ENCODE results near the gene LRRC2.
"Not testable (repeated sequence)": the region's sequence is repeated elsewhere in the genome, so short reads cannot be mapped to it uniquely, and the experiment has no call there.

The LRRC2 gene

DNA sequence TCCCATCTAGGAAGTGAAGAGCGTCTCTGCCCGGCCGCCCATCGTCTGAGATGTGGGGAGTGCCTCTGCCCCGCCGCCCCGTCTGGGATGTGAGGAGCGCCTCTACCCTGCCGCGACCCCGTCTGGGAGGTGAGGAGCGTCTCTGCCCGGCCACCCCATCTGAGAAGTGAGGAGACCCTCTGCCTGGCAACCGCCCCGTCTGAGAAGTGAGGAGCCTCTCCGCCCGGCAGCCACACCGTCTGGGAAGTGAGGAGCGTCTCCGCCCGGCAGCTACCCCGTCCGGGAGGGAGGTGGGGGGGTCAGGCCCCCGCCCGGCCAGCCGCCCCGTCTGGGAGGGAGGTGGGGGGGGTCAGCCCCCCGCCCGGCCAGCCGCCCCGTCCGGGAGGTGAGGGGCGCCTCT, 71.6 kb downstream of the LRRC2 start:
- DNase-seq: not testable (repeated sequence)

DNA sequence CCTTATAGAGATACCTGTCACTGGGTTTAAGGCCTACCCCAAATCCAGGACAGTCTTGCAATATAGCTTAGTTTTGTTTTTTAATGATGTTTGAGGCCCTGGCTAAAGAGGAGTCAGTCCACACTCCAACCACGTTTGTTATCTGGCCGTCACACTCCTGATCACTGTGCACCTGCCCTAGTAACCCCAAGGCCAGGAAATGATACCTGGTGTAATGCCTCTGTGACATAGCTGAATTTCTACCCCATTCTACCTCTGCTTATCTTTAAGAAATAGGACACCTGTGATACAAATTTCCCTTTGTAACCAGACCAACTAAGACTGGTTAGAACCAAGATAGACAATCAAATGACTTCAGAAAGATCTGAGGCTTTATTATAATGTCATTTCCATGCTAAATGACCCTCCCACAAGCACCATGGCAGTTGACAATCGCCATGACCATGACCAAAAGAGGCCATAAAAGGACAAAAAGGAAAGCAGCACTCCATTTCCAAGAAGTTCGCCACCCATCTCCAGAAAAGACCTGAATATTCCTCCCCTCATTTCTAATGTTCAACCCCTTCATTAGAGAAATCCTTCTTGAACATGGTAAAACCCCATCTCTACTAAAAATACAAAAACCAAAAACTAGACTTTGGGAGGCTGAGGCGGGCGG, 73.1 kb downstream of the LRRC2 start:
- no peak for DNase-seq

DNA sequence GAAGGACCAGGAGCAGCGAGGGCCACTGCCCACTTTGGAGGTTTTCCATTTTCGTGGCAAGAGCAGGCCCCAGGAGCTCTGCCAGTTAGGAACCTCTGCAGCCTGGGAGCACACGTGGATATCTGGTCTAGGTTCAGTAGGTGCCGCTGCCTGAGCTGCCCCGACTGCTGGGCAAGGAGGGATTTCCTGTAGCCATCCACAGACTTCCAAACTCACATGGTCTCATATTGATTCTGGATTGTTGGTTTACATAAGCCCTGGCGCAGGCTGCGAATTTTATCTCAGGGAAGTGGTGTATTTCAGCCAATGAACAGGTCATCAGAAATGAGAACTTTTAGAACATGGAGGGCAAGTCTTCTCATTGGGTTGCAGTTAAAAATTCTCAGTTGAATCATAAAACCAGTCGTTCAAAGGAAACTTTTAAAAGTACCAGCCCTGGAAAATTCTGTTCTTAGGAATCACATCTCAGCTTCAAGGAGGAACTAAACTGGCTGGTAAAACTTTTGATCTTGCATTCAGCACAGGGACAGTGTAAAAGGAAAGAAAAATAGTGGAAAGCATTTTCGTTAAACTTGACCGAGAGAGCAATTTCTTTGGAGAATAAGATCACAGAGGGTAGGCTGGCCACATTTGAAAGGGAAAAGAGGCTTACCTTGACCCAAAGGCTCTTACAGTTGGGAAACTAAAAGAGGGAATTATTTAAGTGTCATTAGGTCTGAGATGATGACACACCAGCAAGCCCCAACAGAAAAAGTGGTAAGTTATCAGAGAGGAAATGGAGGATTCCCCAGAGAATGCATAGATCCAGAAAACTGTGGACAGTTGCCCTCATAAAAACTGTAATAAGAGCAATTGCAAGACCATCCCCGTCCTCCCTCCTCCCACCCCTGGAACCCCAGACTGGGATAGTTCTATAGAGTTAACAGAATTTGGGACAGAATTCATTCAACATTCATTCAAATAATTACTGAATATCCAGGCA, 74.7 kb downstream of the LRRC2 start:
- DNase-seq: no peak

DNA sequence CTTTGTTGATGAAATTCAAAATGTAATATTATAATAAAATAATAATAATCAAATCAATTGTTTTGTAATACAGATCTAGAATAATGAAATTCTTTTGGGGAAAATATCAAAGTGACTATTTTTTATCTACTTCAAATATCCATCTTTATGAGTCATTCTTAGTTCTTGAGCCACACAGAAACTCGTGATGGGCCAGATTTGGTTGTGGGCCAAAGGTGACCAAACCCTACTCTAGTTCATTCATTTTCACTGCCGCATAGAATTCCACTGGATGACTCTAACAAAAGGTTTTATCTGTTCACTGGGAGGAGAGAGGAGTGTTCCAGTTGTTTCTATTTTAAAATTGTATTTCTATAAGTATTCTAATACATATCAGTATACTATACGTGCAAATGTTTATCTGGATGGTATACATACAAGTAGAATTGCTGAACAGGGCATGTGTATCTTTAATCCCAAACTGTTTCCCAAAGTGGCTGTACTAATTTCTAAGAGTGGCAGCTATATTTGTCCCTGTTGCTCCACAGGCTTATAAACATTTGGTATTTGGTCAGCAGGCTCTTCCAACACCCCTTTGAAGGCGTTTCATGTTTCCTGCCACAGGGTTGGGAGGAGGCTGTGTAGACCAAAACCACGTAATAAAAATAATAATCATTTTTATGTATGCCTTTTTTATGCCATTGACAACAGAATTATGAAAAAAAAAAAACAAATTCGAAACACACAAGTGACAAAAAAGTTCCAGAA, 75.6 kb downstream of the LRRC2 start:
- DNase-seq: no peak

DNA sequence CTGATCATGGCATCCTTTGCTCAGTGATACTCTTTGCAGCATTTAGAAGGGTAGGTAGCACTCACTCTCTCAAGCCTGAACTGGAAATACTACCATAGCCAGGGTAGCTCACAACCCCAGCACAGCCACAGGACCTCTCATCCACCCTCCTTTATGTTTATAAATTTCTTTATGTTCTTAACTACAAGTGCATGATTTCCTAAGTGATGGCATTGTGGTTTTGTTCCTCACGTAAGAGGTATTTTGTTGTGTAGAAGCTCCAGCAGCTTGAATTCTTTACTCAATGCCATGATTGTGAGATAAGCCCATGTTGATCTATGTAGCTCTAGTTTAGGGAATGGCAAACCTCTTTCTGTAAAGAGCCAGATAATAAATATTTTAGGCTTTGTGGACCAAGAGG, 76.2 kb downstream of the LRRC2 start:
- no peak for DNase-seq

DNA sequence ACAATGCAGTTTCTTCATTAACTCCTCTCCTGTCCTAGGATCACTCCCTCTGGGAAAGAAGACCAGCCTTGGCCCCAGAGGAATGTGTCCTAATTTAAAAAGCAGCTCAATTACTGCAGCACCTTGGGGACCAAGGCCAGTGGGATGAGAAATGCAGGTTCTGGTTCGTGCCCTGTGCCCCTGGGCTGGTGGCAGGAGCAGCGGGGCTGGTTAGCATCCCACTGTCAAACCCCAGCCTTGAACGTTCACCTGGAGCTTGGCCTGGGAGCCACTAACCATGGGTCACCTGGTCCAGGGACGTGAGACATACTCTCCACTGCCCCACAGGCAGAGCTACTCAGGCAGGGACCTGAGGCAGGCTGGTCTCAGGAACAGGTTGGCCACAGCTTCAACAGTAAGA, 76.7 kb downstream of the LRRC2 start:
- no peak for DNase-seq

DNA sequence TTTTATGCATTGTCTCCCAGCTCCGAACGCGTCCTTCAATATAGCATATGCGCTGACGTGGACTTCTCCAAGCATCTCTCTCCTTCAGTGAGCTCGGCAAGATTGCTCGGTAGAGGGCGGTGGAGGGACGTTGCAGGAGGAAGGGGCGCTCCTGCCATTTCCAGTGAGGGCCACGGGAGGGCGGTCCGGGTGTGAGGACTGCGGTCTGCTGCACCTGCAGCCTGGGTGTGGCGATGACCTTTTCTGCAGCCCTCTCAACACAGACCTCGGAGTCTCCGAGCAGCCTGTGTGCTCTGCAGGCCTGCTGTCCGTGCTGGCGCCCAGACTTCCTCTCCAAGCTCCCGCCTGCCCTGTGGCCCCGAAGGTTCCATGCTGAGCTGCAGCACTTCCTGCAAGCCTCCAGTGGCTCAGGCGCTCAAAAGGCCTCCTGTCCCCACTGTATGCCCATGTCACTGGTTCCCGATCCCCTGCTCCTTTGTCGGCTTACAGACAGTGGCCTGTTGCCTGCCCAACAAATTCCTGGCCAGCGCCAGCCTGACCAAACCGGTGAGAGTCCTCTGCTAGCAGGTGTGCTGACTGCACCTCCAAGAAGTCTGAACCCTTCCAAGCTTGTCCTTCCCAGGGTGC, 77.3 kb downstream of the LRRC2 start:
- DNase-seq: peak; percentile 93

DNA sequence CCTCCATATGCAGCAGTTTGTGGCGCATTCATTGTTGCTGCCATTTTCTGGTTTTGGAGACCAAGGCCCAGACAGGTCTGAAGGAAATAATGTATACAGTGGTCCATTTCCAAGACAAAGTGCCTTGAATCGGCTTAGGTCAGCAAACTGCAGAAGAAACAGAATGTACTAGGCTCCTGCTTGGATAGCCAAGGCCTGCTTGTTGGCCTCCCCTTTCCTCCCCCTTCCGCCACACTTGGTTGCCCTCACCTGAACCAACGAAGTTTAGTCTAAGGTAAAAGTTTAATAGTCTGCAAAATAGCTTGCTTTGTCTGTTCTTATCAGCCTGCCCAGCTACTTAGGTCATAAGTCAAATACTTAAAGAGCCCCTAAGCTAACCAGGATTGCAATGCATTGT, 80.3 kb downstream of the LRRC2 start:
- DNase-seq: no peak

DNA sequence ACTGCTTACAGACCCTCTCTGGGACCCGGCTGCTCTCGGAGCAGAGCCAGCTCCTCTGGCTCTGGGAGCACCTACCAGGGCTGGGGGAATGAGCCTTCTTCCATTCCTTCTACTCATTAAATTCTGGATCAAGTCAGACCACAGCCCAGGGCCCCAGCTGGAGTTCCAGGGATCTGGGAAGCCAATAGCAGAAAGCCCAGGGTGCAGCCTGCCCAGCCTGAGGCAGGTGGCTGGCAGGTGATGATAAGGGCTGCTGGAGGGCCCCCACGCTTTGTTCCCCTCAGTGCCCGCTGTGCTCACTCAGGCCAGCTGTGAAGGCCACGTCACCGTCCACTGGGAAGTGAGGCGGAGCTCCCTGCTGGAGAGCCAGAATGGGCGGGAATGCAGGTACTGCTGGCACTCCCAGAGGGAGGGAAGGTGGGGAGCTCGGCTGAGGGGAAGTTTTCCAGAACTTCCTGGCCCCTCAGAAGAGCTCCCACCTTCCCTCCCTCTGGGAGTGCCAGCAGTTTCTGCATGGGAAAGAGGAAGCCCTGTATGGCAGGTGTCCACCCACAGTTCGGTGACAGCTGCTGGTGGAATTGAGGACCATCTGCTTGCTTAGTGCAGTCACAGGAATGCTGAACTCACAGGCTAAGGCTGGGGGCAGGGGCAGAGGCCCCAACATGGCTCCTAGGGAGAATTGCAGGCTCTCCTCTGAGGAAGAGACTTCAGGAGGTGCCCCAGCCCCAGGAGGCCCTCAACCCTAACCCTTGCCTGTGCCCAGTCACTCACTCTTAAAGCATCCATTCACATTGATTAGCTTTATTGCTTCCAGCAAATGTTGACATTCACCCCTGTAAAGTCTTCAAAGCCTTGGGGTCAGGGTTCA, 81.0 kb downstream of the LRRC2 start:
- peak; percentile 82 for DNase-seq

DNA sequence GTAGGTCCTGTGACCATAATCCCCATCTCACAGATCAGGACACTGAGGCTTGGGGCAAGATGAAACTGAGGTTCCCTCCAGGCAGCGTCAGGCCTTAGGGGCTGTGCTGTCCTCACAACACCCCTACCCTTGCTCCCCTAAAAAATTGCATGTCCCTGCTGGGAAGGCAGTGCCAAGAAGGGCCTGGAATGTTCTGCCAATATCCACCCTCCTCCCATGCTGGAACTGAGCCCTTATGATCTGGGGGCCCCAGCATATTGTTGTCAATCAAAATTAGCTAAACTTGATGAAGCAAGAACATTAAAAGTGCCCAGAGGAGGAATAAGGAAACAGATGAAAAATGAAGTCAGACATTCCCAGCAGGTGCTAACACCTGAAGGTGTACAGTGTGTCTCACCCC, 81.7 kb downstream of the LRRC2 start:
- no peak for DNase-seq

DNA sequence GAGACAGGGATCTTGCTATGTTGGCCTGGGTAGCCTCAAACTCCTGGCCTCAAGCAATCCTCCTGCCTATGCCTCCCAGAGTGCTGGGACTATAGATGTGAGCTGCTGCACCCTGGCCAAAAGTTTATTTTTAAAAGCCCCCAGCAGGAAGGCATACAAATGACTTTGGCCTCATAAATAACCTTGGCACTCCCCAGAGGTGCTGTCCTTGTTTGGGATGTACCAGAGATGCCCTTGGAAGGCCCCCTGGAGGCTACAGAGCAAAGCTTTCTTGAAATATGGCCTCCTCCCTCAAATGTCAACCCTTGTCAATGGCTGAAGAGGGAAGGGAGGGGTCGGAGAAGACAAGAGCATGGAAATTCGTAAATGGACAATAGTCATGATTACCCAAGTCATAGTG, 82.3 kb downstream of the LRRC2 start:
- DNase-seq: no peak

DNA sequence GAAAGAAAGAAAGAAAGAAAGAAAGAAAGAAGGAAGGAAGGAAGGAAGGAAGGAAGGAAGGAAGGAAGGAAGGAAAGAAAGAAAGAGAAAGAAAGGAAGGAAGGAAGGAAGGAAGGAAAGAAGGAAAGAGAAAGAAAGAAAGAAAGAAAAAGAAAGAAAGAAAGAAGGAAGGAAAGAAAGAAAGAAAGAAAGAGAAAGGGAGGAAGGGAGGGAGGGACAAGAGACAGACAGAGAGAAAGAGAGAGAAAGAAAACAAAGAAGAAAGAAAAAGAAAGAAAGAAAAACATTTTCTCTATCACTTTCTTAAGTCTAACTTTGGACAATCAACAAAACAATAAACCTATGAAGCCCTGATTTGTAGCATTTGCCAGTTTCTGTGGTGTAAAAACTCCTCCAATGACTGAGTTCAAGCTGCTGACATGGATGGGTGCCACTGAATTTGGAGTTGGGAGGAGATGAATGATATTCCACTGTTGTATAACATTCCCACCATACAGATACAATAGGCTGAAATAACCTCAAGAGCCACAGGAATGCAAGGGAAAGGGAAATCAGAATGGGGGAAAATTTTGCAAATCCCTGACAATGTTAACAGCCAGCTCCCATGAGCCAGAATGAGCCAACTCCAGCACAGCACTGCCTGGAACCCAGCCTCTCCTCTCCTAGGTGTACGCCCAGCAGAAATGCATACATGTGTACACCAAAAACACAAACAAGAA, 83.3 kb downstream of the LRRC2 start:
- DNase-seq: no peak

DNA sequence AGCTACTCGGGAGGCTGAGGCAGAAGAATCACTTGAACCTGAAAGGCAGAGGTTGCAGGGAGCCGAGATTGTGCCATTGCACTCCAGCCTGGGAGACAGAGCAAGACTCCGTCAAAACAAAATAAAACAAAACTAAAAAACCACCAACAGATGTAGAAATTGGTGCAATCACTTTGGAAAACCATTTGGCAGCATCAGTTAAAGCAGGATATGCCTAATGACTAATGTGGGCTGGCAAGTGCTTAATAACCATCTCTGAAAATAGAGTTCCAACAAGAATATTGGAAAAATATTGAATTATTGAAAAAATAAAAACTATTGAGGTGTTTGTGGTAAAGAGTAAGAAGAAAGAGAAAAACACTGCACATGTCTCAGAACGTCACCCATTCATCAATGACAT, 84.5 kb downstream of the LRRC2 start:
- no peak for DNase-seq

DNA sequence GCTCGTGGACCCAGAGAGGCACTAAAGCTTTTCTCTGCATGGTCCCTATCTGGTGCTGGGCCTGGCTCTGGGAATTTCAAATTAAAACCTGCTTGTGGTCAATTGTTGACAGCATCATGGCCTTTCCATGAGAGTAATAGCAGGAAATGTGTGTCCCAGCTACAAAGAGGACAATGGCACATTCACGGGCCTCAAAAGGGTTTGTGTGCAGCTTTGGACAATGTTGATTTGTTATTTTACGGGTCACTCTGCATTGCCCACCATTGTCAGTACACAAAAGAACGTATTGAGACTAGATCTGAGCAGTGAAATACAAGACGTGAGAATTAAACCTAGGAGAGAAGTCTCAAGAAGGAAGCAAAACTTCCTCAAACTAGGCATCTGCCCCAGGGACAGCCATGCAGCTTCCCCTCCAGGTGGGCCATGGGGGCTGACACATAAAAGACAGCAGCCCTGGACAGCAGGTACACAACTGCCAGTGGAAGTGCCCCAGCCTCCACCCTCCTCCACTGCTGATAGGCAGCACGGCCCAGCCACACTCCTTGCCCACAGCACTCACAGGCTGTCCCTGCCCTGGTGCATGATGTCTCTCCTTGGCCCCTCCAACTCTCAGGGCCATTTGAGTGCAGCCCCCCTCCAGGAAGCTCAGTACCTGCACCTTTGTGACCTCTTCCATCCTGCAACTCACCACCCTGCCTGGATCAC, 85.5 kb downstream of the LRRC2 start:
- DNase-seq: no peak

DNA sequence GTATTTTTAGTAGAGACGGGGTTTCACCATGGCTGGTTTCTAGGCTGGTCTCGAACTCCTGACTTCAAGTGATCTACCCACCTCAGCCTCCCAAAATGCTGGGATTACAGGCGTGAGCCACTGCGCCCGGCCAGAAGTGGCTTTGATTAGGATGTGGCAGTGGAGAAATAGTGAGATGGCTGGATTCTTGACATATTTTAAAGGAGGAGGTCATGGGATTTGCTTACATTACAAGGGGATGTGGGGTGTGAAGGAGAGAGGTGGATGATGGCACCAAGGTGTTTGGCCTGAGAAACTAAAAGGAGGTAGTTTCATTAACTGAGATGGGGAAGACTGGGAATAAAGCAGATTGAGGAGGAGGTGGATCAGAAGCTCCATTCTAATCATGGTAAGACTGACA, 86.4 kb downstream of the LRRC2 start:
- DNase-seq: no peak

DNA sequence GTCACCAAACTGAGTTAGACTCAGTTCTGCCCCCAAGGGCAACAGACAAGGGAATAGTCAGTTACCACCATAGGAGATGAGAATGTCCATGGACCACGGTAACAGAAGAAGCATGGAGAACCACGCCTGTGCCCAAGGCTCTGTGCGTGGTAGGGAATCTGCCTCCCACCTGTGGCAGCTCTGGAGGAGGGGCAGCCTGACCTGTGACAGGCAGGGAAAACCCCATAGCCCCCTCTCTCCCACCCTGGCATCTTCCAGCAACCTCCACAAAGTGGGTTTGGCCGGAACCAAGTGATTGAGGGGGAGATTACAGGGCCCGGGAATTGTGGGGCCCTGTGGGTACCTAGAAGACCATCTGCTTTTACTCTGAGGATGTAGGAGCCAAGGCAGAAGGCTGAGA, 87.1 kb downstream of the LRRC2 start:
- no peak for DNase-seq

DNA sequence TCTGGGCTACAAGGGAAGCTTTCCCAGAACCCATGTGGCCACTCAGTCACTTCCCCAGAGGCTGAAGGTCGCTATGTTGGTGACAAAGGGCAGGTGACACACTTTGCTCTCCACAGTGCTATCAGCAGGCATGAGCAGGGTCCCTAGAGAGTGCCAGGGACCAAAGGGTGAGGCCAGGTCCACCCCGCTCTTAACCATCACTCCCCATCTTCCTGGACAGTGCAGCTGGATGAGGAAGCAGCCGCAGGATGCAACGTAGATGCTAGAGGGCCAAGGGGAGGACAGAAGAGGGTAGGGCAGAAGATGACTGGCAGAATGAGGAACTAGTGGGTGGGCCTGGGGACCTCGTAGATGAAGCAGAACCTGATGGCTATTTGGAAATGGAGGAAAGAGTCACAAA, 87.8 kb downstream of the LRRC2 start:
- DNase-seq: no peak

DNA sequence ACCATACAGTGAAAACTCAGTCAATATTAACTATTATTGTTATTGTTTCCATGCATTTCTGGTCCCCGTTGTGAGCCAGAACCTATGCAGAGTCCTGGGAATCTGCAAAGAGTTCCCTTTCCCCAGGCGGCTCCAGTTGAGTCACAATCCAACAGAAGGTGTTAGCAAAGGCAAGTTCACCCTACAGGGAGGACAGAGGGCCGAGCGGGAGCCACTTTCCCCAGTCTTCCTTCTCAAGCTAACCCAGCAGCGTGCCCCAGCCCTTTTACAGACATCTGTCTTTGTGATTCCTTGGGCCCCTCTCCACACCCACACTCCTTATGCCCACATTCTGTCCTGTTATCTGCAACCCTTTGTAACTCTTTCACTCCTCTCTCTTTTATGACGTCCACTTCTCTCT, 88.3 kb downstream of the LRRC2 start:
- no peak for DNase-seq

DNA sequence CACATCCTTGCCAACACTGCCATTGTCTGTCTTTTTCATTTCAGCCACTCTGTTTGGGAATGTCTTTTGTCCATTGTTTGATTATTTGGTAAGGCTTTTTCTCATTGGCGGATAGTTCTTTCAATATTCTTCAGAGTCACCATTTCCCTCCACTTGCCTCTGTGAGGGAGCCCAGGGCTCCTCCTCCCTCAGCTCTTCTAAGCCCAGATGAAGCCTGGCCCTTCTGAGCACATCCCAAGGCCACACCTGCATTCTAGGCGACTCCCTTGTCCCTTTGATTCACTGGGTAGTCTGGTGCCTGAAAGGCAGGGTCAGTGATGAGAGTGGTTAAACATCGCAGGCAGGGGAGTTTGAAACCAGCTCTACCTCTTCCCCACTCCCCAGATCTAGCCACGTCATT, 89.0 kb downstream of the LRRC2 start:
- DNase-seq: no peak

DNA sequence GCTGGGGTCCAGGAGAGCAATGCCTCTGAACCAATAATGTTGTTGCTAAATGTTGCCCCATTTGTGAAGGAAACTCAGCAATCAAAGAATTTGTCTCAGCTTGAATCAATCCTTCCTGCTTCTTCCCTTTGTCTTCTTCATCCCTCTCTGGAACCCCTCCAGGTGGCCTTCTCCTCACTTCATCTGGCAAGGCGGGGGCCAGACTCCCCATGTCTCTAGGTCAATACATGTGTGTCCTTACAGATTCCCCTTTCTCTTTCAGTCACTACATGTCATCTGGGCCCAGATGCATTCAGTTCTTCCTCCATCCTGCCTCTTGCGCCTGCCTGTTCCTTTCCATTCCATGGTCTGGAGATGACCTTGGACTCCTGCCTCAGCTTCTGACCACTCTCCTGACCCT, 93.4 kb downstream of the LRRC2 start:
- no peak for DNase-seq

DNA sequence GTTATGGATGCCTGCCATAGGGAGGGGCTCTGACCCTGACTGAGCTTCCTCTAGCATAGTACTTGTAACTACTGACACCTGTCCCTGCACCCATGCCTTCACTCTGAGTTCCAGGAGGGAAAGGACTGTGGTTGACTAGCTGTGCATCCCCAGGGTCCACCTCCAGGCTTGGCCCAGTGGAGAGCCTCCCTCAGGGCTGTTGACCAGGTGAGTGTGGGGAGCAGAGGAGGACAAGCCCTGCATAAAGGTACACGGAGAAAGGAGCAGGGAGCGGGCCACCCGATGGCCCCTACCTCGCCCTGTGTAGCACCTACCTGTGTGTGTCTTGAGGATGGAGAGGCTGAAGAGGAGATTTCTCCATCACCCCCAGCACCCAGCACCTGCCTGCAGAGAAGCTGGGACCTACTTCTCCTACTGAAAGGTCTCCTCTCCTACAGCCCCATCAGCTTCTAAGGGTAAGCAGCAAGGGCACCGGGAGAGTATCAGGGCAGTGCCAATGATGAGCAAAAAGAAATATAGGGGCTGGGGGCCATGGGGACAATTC, 94.7 kb downstream of the LRRC2 start:
- DNase-seq: no peak

Data from NCI-H82 (cell line).